Measurements from ENCODE around the gene TRAPPC2. TPM values are rescaled to one million over a fixed set of nuclear protein-coding genes. Genes with fewer than 3 reads are reported as not detected.
"Not testable (repeated sequence)": the region's sequence is repeated elsewhere in the genome, so short reads cannot be mapped to it uniquely, and the experiment has no call there.

Gene TRAPPC2
- total RNA-seq, 3 donors from 2014 or later: 8.2 to 25.3 (median 21.0) TPM

DNA sequence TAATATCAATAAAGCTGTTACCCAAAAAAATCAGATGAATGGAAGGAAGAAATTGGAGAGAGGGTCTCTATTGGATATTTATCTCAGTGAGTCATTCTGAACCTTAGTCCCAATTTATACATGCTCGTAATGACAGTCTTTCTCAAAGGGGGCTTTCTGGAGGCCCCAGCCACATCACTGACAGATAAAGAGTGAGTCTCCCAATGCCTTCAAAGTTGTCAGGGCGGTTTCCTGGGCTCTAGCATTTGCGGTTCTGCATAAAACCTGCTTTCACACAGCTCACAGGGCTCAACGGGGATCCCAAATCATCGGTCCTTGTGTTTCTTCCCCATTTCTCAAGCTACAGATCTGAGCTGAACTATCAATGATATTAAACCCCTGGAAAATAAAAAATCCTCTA, 64.2 kb downstream of the TRAPPC2 start:
- H3K4me1 ChIP-seq: peaks cover 0 to 8% of the 10 kb centered on the region in 2 donors
- H3K4me3 ChIP-seq: no peak overlapping the region
- H3K27me3 ChIP-seq: peaks cover 0 to 24% of the 10 kb centered on the region in 2 donors
- H3K36me3 ChIP-seq: no peaks in the 10 kb centered on the region
- no peaks in the 10 kb centered on the region for H3K9me3 ChIP-seq
- TF ChIP-seq, protein P1, sequence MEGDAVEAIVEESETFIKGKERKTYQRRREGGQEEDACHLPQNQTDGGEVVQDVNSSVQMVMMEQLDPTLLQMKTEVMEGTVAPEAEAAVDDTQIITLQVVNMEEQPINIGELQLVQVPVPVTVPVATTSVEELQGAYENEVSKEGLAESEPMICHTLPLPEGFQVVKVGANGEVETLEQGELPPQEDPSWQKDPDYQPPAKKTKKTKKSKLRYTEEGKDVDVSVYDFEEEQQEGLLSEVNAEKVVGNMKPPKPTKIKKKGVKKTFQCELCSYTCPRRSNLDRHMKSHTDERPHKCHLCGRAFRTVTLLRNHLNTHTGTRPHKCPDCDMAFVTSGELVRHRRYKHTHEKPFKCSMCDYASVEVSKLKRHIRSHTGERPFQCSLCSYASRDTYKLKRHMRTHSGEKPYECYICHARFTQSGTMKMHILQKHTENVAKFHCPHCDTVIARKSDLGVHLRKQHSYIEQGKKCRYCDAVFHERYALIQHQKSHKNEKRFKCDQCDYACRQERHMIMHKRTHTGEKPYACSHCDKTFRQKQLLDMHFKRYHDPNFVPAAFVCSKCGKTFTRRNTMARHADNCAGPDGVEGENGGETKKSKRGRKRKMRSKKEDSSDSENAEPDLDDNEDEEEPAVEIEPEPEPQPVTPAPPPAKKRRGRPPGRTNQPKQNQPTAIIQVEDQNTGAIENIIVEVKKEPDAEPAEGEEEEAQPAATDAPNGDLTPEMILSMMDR (IDR thresholded peaks at IDR 0.05): no peak
- TF ChIP-seq POLR2A (IDR thresholded peaks at IDR 0.05): no peak
- no peak for TF ChIP-seq POLR2AphosphoS5 (IDR thresholded peaks at IDR 0.05)
- intact Hi-C loops (cut with DNase I; ENCODE audit: low total_unique reads): no loop called here
- no peak for DNase-seq (ENCODE audit: low spot score in 2 of 2)
- peak overlapping the region in 1 of 2 donors; percentile 81 for H3K27ac ChIP-seq

DNA sequence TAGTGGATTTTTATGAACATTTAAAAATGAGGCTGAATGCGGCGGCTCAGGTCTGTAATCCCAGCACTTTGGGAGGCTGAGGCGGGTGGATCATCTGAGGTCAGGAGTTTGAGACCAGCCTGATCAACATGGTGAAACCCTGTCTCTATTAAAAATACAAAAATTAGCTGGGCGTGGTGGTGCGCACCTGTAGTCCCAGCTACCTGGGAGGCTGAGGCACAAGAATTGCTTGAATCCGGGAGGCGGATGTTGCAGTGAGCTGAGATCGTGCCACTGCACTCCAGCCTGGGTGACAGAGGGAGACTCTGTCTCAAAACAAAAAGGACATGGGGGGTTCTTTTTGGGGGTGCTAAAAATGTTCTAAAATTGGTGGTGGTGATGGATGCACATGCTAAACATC, 64.7 kb downstream of the TRAPPC2 start:
- peak overlapping the region in 1 of 3 donors; percentile 1 for H3K4me3 ChIP-seq
- H3K4me1 ChIP-seq; H3K9me3 ChIP-seq; DNase-seq (ENCODE audit: low spot score in 2 of 2); intact Hi-C loops (cut with DNase I; ENCODE audit: low total_unique reads); H3K36me3 ChIP-seq: not testable (repeated sequence)
- peak overlapping the region; percentile 75 to 81 for H3K27ac ChIP-seq
- peaks cover 0 to 24% of the 10 kb centered on the region in 2 donors for H3K27me3 ChIP-seq

DNA sequence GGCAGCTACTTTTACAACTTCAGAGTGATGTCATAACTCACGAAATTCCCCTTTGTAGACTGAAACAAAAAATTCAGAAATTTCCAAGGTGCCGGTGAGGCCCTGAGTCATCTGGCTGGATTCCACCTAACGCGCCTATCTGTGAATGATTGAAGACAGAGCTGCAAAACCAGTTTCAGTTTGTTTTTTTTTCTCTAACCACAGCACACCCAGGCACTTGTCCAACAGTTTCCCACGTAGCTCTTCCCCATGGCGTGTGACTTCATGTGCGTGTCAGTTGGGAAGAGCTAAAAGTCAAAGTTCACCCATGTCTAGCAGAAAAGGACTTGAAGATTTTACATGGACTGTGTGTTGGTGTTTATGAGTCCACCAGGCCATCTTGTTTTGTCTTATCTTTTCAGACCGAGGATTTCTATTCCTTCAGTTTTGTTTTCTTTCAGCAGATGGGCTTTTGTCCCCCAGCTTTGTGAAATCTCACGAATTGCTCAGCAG, 65.1 kb downstream of the TRAPPC2 start:
- H3K4me1 ChIP-seq: peaks cover 0 to 8% of the 10 kb centered on the region in 2 donors
- DNase-seq (ENCODE audit: low spot score in 2 of 2): peak; percentile 70 to 85
- no peaks in the 10 kb centered on the region for H3K9me3 ChIP-seq
- intact Hi-C loops (cut with DNase I; ENCODE audit: low total_unique reads): no loop called here
- TF ChIP-seq, protein P1 (IDR thresholded peaks at IDR 0.05): no peak
- TF ChIP-seq POLR2AphosphoS5 (IDR thresholded peaks at IDR 0.05) (peak; percentile 35 to 76 (median 51)), POLR2A (IDR thresholded peaks at IDR 0.05) (no peak)
- H3K27ac ChIP-seq: peak overlapping the region; percentile 75 to 81
- H3K36me3 ChIP-seq: no peaks in the 10 kb centered on the region
- peak overlapping the region in 1 of 3 donors; percentile 1 for H3K4me3 ChIP-seq
- peaks cover 0 to 24% of the 10 kb centered on the region in 2 donors for H3K27me3 ChIP-seq

DNA sequence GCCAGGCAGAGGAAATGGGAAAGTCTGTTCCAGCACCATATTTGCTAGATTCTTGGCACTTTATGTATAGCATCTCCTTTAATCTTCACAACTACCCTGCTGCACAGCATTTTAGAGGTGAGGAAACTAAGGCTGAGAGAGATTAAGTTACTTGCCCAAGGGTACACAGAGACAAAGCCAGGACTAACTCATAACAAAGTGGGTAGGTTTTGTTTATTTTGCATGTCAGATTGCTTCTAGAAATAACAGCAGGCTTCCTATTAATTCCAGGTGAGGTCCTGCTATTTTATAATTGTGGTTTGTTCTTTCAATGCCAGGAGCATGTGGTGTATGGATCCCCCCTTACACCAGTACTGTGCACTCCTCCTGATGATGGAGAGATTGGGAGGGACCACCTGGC, 66.5 kb downstream of the TRAPPC2 start:
- no peak overlapping the region for H3K4me3 ChIP-seq
- peaks cover 0 to 8% of the 10 kb centered on the region in 2 donors for H3K4me1 ChIP-seq
- H3K36me3 ChIP-seq: no peaks in the 10 kb centered on the region
- H3K27ac ChIP-seq: peak overlapping the region; percentile 44 to 81
- H3K27me3 ChIP-seq: peaks cover 0 to 21% of the 10 kb centered on the region in 2 donors
- intact Hi-C loops (cut with DNase I; ENCODE audit: low total_unique reads): no loop called here
- H3K9me3 ChIP-seq: no peaks in the 10 kb centered on the region
- DNase-seq (ENCODE audit: low spot score in 2 of 2): no peak
- TF ChIP-seq, protein P1 (IDR thresholded peaks at IDR 0.05): no peak
- no peak for TF ChIP-seq POLR2AphosphoS5 (IDR thresholded peaks at IDR 0.05)
- TF ChIP-seq POLR2A (IDR thresholded peaks at IDR 0.05): no peak

DNA sequence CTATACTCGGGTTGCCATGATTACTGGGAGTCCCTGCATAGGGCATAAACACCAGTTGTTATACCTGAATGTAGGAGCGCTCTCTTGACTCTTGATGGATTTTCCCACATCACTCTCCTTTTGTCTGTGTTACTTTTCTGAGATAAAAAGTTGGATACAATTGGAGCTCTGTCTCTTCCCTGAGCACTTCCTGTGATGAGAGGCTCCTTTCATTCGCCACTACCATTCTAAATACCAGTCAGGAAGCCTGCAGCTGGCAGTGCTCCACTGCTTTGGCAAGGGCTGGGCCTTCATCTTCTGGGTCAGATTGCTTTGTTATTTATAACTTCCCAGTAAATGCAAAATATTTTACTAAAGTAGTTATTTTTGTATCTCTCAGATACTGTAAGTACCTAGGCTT, 67.6 kb downstream of the TRAPPC2 start:
- no peaks in the 10 kb centered on the region for H3K9me3 ChIP-seq
- peak overlapping the region; percentile 10 to 81 for H3K27ac ChIP-seq
- H3K4me3 ChIP-seq: no peak overlapping the region
- peak in 1 of 2 donors; percentile 60 for DNase-seq (ENCODE audit: low spot score in 2 of 2)
- peaks cover 0 to 8% of the 10 kb centered on the region in 2 donors for H3K4me1 ChIP-seq
- H3K27me3 ChIP-seq: peaks cover 0 to 19% of the 10 kb centered on the region in 2 donors
- no peak for TF ChIP-seq POLR2AphosphoS5 (IDR thresholded peaks at IDR 0.05)
- TF ChIP-seq, protein P1 (IDR thresholded peaks at IDR 0.05): no peak
- TF ChIP-seq POLR2A (IDR thresholded peaks at IDR 0.05): no peak
- intact Hi-C loops (cut with DNase I; ENCODE audit: low total_unique reads): no loop called here
- no peaks in the 10 kb centered on the region for H3K36me3 ChIP-seq
